ENCODE measurements around the gene DDX24. TPM values are rescaled to one million over a fixed set of nuclear protein-coding genes. Genes with fewer than 3 reads are reported as not detected.

The DDX24 gene
- polyA plus RNA-seq, 2 of the 4 experiments (the other 2 are of a cell fraction) = 121 to 161 TPM

- H3K4me2 ChIP-seq = no peak overlapping the region
- peaks cover 10% of the 10 kb centered on the region; the same call in 2 of the 3 replicates for H3K4me1 ChIP-seq
- POLR2A ChIA-PET = no interaction called here
- CTCF ChIA-PET = interaction anchor here (1.7 to 9.5 kb wide), 2 partner anchors 26 to 106 kb away, joined by 4 to 78 read pairs; no protein-coding TSS in a partner anchor
- FAIRE-seq (no peak), ATAC-seq (no peak), DNase-seq (ENCODE audit: low read depth in 1 of 2, low spot score in 1 of 2) (no peak)
- H3K9me3 ChIP-seq = peaks cover 7% of the 10 kb centered on the region; the same call in 1 of the 3 replicates
- TF ChIP-seq MAZ (IDR thresholded peaks at IDR 0.05; ENCODE audit: borderline replicate concordance, low read depth, low read length) = no peak
- TF ChIP-seq KDM1A (IDR thresholded peaks at IDR 0.05; ENCODE audit: low read depth) = no peak
- no peak for TF ChIP-seq PBX3 (IDR thresholded peaks at IDR 0.05)
- no peak for TF ChIP-seq RNF2 (IDR thresholded peaks at IDR 0.05; ENCODE audit: borderline replicate concordance, low read depth)
- no peak for TF ChIP-seq HMGXB4 (CRISPR knock-in tag; IDR thresholded peaks at IDR 0.05; ENCODE audit: borderline replicate concordance)
- TF ChIP-seq ATOH8 (CRISPR knock-in tag; IDR thresholded peaks at IDR 0.05; ENCODE audit: low read depth) = no peak
- TF ChIP-seq NFE2L2 (conservative IDR thresholded peaks at IDR 0.05; ENCODE audit: low read length) = no peak
- TF ChIP-seq ZSCAN20 (CRISPR knock-in tag; IDR thresholded peaks at IDR 0.05) = no peak
- TF ChIP-seq SREBF2 (IDR thresholded peaks at IDR 0.05) = no peak
- TF ChIP-seq KDM5A (IDR thresholded peaks at IDR 0.05) = no peak
- TF ChIP-seq E2F6 (IDR thresholded peaks at IDR 0.05; ENCODE audit: borderline replicate concordance, low read depth) = no peak
- no peak for TF ChIP-seq CHD4 (IDR thresholded peaks at IDR 0.05; ENCODE audit: borderline replicate concordance)
- TF ChIP-seq FOXS1 (CRISPR knock-in tag; IDR thresholded peaks at IDR 0.05) = no peak
- no peak for TF ChIP-seq HDAC2 (IDR thresholded peaks at IDR 0.05)
- no peak for TF ChIP-seq HOXB5 (CRISPR knock-in tag; IDR thresholded peaks at IDR 0.05)
- no peak for TF ChIP-seq FOSB (CRISPR knock-in tag; IDR thresholded peaks at IDR 0.05)
- no peak for TF ChIP-seq MAFK (IDR thresholded peaks at IDR 0.05; ENCODE audit: partially characterized antibody)
- WGBS (ENCODE audit: missing lambda C conversion rate) = 89% methylated on average over 8 of the region's 8 CpGs
- H3K4me3 ChIP-seq = no peak overlapping the region
- no peak overlapping the region for H3K27ac ChIP-seq
These were observed 49.7 kb downstream of the DDX24 start for GRCh38 chr14:94031161-94031882.

GRCh38 chr14:94030571-94030970 lies 50.4 kb downstream of the DDX24 start:
- TF ChIP-seq TFCP2L1 (CRISPR knock-in tag; IDR thresholded peaks at IDR 0.05) (no peak), RAD21 (conservative IDR thresholded peaks at IDR 0.05 in 1 of 2, IDR thresholded peaks at IDR 0.05 in 1 of 2) (no peak), ZC3H11A (IDR thresholded peaks at IDR 0.05) (no peak), HES2 (IDR thresholded peaks at IDR 0.05) (no peak), JUNB (IDR thresholded peaks at IDR 0.05) (no peak), TP53 (CRISPR knock-in tag; IDR thresholded peaks at IDR 0.05) (no peak), ATOH8 (CRISPR knock-in tag; IDR thresholded peaks at IDR 0.05; ENCODE audit: low read depth) (no peak), NR3C1 (IDR thresholded peaks at IDR 0.05) (no peak), HEYL (CRISPR knock-in tag; IDR thresholded peaks at IDR 0.05) (no peak), MAZ (IDR thresholded peaks at IDR 0.05; ENCODE audit: borderline replicate concordance, low read depth, low read length) (no peak), ZSCAN20 (CRISPR knock-in tag; IDR thresholded peaks at IDR 0.05) (no peak), ELK1 (IDR thresholded peaks at IDR 0.05; ENCODE audit: low read depth, low read length) (no peak), KDM1A (IDR thresholded peaks at IDR 0.05; ENCODE audit: low read depth) (no peak), RFX5 (IDR thresholded peaks at IDR 0.05) (no peak), BCL3 (IDR thresholded peaks at IDR 0.05) (no peak)
- ATAC-seq (no peak), FAIRE-seq (no peak), DNase-seq (ENCODE audit: low read depth in 1 of 2, low spot score in 1 of 2) (no peak)
- 87% methylated on average over 14 of the region's 14 CpGs for WGBS (ENCODE audit: missing lambda C conversion rate)
- ChIA-PET CTCF (interaction anchor here (0.9 kb wide), 1 partner anchor 91 kb away, joined by 3 read pairs; no protein-coding TSS in a partner anchor), POLR2A (no interaction called here)
- Histone ChIP-seq H3K4me3 (no peak overlapping the region), H3K27ac (no peak overlapping the region), H3K9me3 (peaks cover 7% of the 10 kb centered on the region; the same call in 1 of the 3 replicates), H3K4me1 (peaks cover 10% of the 10 kb centered on the region; the same call in 2 of the 3 replicates), H3K4me2 (no peak overlapping the region)

All from A549 (cell line).